H9 (cell line): Measurements from ENCODE around the gene BOD1L1. TPM values are rescaled to one million over a fixed set of nuclear protein-coding genes. Genes with fewer than 3 reads are reported as not detected.

Experiments used
- DNase-seq: peaks from one replicate; pipeline ENCODE4 v3.0.0-alpha.2; 2017
- H2AFZ ChIP-seq: one replicate; pipeline ENCODE4 v1.6.1; 2013; ENCODE audit warnings: mild to moderate bottlenecking, low read length, control low read depth, moderate library complexity
- H2AK5ac ChIP-seq: 2 replicates; pipeline ENCODE4 v1.6.1; 2013; ENCODE audit warnings: low read length, control low read depth, mixed read lengths; ENCODE audit not compliant: insufficient read length
- H2BK120ac ChIP-seq: one replicate; pipeline ENCODE4 v1.6.1; 2013; ENCODE audit warnings: low read depth, mild to moderate bottlenecking, low read length, control low read depth, inconsistent platforms; ENCODE audit not compliant: poor library complexity, severe bottlenecking
- H2BK12ac ChIP-seq: 2 replicates; pipeline ENCODE4 v1.6.1; 2013; ENCODE audit warnings: low read length, control low read depth, mixed read lengths, low read depth; ENCODE audit not compliant: insufficient read length
- H2BK15ac ChIP-seq: 2 replicates; pipeline ENCODE4 v1.6.1; 2013; ENCODE audit warnings: low read depth, low read length, control low read depth
- H2BK20ac ChIP-seq: one replicate; pipeline ENCODE4 v1.6.1; 2013; ENCODE audit warnings: low read depth, mild to moderate bottlenecking, low read length, control low read depth, inconsistent platforms; ENCODE audit not compliant: poor library complexity, severe bottlenecking
- H2BK5ac ChIP-seq: 2 replicates; pipeline ENCODE4 v1.6.1; 2013; ENCODE audit warnings: low read length, control low read depth, mixed read lengths; ENCODE audit not compliant: insufficient read length
- H3K14ac ChIP-seq: 2 replicates; pipeline ENCODE4 v1.6.1; 2013; ENCODE audit warnings: low read length, control low read depth; ENCODE audit not compliant: insufficient read depth
- H3K18ac ChIP-seq: 2 replicates; pipeline ENCODE4 v1.6.1; 2013; ENCODE audit warnings: low read depth, mild to moderate bottlenecking, mixed read lengths, low read length, control low read depth; ENCODE audit not compliant: insufficient read length
- H3K23ac ChIP-seq: 2 replicates; pipeline ENCODE4 v1.6.1; 2013; ENCODE audit warnings: low read length, control low read depth, mixed read lengths, low read depth; ENCODE audit not compliant: insufficient read length
- H3K23me2 ChIP-seq: 2 replicates; pipeline ENCODE4 v1.6.1; 2013; ENCODE audit warnings: low read depth, mild to moderate bottlenecking, mixed read lengths, low read length, control low read depth; ENCODE audit not compliant: insufficient read length, poor library complexity, severe bottlenecking
- H3K27ac ChIP-seq: 2 replicates; pipeline ENCODE4 v1.5.1; 2013; ENCODE audit warnings: low read length, control low read depth, mixed read lengths, low read depth; ENCODE audit not compliant: insufficient read length
- H3K27me3 ChIP-seq: 2 replicates; pipeline ENCODE4 v1.6.1; 2013; ENCODE audit warnings: low read length, control low read depth, inconsistent platforms; ENCODE audit not compliant: insufficient read depth
- H3K4ac ChIP-seq: 2 replicates; pipeline ENCODE4 v1.6.1; 2013; ENCODE audit warnings: low read depth, mild to moderate bottlenecking, control low read depth, inconsistent platforms, low read length, moderate library complexity
- H3K4me1 ChIP-seq: 2 replicates; pipeline ENCODE4 v1.6.1; 2013; ENCODE audit warnings: low read length, control low read depth, inconsistent platforms; ENCODE audit not compliant: insufficient read depth
- H3K4me2 ChIP-seq: 2 replicates; pipeline ENCODE4 v1.6.1; 2013; ENCODE audit warnings: low read length, control low read depth, mixed read lengths; ENCODE audit not compliant: insufficient read length, insufficient read depth
- H3K56ac ChIP-seq: 2 replicates; pipeline ENCODE4 v1.6.1; 2013; ENCODE audit warnings: low read depth, mild to moderate bottlenecking, mixed read lengths, low read length, control low read depth; ENCODE audit not compliant: insufficient read length
- H3K79me1 ChIP-seq: 2 replicates; pipeline ENCODE4 v1.6.1; 2013; ENCODE audit warnings: low read depth, mild to moderate bottlenecking, moderate library complexity, low read length, control low read depth, inconsistent platforms; ENCODE audit not compliant: insufficient read depth, poor library complexity, severe bottlenecking
- H3K79me2 ChIP-seq: 2 replicates; pipeline ENCODE4 v1.6.1; 2013; ENCODE audit warnings: low read length, control low read depth, inconsistent platforms; ENCODE audit not compliant: insufficient read depth
- H3K9ac ChIP-seq: 2 replicates; pipeline ENCODE4 v1.6.1; 2013; ENCODE audit warnings: low read length, control low read depth, mixed read lengths; ENCODE audit not compliant: insufficient read length; ENCODE audit errors: extremely low read depth
- H3K9me3 ChIP-seq: one replicate; pipeline ENCODE4 v1.6.1; 2013; ENCODE audit warnings: low read depth, low read length, inconsistent platforms; ENCODE audit not compliant: control insufficient read depth
- H3T11ph ChIP-seq: one replicate; pipeline ENCODE4 v1.6.1; 2013; ENCODE audit warnings: mild to moderate bottlenecking, low read length, control low read depth, inconsistent platforms
- H4K20me1 ChIP-seq: one replicate; pipeline ENCODE4 v1.6.1; 2013; ENCODE audit not compliant: control insufficient read depth, insufficient read length, insufficient read depth
- H4K5ac ChIP-seq: 2 replicates; pipeline ENCODE4 v1.6.1; 2013; ENCODE audit warnings: low read depth, mild to moderate bottlenecking, mixed read lengths, low read length, control low read depth; ENCODE audit not compliant: insufficient read length
- H4K8ac ChIP-seq: replicated peaks from 2 replicates; pipeline ENCODE4 v1.6.1; 2013; ENCODE audit warnings: low read length, control low read depth, mixed read lengths, low read depth; ENCODE audit not compliant: insufficient read length
- H4K91ac ChIP-seq: 2 replicates; pipeline ENCODE4 v1.6.1; 2013; ENCODE audit warnings: low read depth, mild to moderate bottlenecking, moderate library complexity, mixed read lengths, low read length, control low read depth; ENCODE audit not compliant: insufficient read length
- H3K27ac Mint-ChIP-seq, 3 experiments: 2 replicates in 2 of 3; 3 replicates in 1 of 3; pipeline ENCODE4 v1.8.0; 2020 to 2021; ENCODE audit warnings: mixed read lengths in 3 of 3, mild to moderate bottlenecking in 1 of 3, moderate library complexity in 1 of 3
- H3K27me3 Mint-ChIP-seq: 2 replicates; pipeline ENCODE4 v1.8.0; 2021; ENCODE audit warnings: low read depth, mild to moderate bottlenecking, moderate library complexity, mixed read lengths
- H3K36me3 Mint-ChIP-seq, 3 experiments: 2 replicates in 2 of 3; 3 replicates in 1 of 3; pipeline ENCODE4 v1.8.0; 2020 to 2021; ENCODE audit warnings: low read depth in 3 of 3, mixed read lengths in 3 of 3; ENCODE audit not compliant: insufficient read depth in 1 of 3
- H3K4me1 Mint-ChIP-seq, 2 experiments: 2 replicates each; pipeline ENCODE4 v1.8.0; 2020; ENCODE audit warnings: mixed read lengths in 2 of 2
- H3K4me3 Mint-ChIP-seq, 2 experiments: 2 replicates in 1 of 2; 3 replicates in 1 of 2; pipeline ENCODE4 v1.8.0; 2020 to 2021; ENCODE audit warnings: mild to moderate bottlenecking in 2 of 2, mixed read lengths in 2 of 2, moderate library complexity in 1 of 2
- H3K9me3 Mint-ChIP-seq, 2 experiments: 2 replicates in 1 of 2; 3 replicates in 1 of 2; pipeline ENCODE4 v1.8.0; 2020; ENCODE audit warnings: mild to moderate bottlenecking in 2 of 2, mixed read lengths in 2 of 2, moderate library complexity in 1 of 2
- WGBS: extraction: QIAGEN DNeasy Blood & Tissue Kit; methylation state at CpG from one replicate; pipeline ENCODE4 v1.1.7; 2013; ENCODE audit warnings: missing lambda C conversion rate, low lambda C conversion rate, mixed read lengths; ENCODE audit not compliant: insufficient read length; ENCODE audit errors: extremely low coverage; 5-methylcytosine and 5-hydroxymethylcytosine counted together
- total RNA-seq: library from RNA; stranded (reverse); gene quantifications from 2 replicates; pipeline ENCODE4 v1.2.1, GENCODE V29; 2021
- TF ChIP-seq, protein P1 (sequence below): fragments of 200-600 bp; sonication (generic); conservative IDR thresholded peaks from 3 replicates; pipeline ENCODE4 v1.8.0; 2021; ENCODE audit warnings: antibody characterized with exemption, mild to moderate bottlenecking

BOD1L1 gene
- total RNA-seq, 1 experiment from 2014 or later, result 37.8 TPM

DNA sequence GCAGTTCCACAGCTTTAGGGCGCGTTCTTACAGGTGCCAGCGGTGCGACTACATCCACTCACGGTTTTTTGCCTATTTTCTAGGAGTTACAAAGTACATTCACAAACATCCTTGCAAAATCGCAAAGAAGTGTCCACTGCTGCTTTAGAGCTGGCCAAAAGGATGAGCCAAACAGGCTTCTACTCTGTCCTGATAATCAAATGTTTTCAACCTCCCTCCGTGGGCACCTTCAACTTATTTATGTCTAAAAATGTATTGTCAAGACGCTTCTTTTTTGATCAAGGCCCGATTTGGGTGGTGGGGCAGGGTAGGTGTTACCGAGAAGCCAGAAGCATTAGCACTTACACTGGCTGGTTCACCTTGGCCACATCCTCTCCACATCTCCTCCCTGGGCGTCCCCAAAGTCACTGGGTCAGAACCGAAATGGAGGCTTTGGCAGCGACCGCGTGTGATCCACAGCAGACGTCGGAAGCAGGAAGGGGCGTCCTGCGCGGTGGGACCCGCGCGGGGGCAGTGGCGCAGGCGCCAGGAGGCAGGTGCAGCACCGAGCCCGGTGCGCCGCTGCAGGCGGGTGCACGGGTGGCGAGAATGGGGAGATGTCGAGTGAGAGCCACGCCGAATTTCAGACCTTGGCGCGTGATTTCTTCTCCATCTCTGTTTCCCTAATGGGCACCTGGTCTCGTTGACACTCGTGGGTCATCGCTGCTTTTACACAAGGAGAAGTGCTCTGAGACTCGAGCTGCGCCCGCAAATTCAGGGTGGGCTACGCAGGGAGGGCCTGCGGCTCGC is 100.1 kb downstream of the BOD1L1 start:
- no peak overlapping the region for H3K27ac Mint-ChIP-seq
- no peaks in the 10 kb centered on the region for H3K79me1 ChIP-seq
- TF ChIP-seq, protein P1, sequence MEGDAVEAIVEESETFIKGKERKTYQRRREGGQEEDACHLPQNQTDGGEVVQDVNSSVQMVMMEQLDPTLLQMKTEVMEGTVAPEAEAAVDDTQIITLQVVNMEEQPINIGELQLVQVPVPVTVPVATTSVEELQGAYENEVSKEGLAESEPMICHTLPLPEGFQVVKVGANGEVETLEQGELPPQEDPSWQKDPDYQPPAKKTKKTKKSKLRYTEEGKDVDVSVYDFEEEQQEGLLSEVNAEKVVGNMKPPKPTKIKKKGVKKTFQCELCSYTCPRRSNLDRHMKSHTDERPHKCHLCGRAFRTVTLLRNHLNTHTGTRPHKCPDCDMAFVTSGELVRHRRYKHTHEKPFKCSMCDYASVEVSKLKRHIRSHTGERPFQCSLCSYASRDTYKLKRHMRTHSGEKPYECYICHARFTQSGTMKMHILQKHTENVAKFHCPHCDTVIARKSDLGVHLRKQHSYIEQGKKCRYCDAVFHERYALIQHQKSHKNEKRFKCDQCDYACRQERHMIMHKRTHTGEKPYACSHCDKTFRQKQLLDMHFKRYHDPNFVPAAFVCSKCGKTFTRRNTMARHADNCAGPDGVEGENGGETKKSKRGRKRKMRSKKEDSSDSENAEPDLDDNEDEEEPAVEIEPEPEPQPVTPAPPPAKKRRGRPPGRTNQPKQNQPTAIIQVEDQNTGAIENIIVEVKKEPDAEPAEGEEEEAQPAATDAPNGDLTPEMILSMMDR, result no peak

More for the DNA sequence above, 100.1 kb downstream of the BOD1L1 start:
- H2BK12ac ChIP-seq, result no peak overlapping the region
- H2BK20ac ChIP-seq, result no peak overlapping the region
- WGBS, result no CpG with 5 or more reads among the region's 46 CpGs
- H3K4me2 ChIP-seq, result peak overlapping the region; percentile 46
- peaks cover 10 to 15% of the 10 kb centered on the region in 2 experiments for H3K9me3 Mint-ChIP-seq
- peaks cover 8% of the 10 kb centered on the region for H3K9me3 ChIP-seq
- H2BK120ac ChIP-seq, result no peak overlapping the region
- no peak overlapping the region for H4K91ac ChIP-seq
- H3K14ac ChIP-seq, result no peak overlapping the region
- H4K8ac ChIP-seq, result no peak overlapping the region
- no peak overlapping the region for H3K18ac ChIP-seq
- H3K4me3 Mint-ChIP-seq, result peak overlapping the region in 1 of 2 experiments; percentile 60; a peak in 1 of 5 replicates
- H2BK15ac ChIP-seq, result no peak overlapping the region
- no peak for DNase-seq
- no peak overlapping the region for H3K23ac ChIP-seq
- H3K36me3 Mint-ChIP-seq, result peaks cover 11 to 13% (median 12%) of the 10 kb centered on the region in 3 experiments
- H4K5ac ChIP-seq, result no peak overlapping the region
- H3K4me1 Mint-ChIP-seq, result peaks cover 35 to 48% of the 10 kb centered on the region in 2 experiments
- peaks cover 90% of the 10 kb centered on the region for H3K27me3 ChIP-seq
- peaks cover 14% of the 10 kb centered on the region for H3K23me2 ChIP-seq
- peaks cover 99% of the 10 kb centered on the region for H3K27me3 Mint-ChIP-seq
- H3K4me1 ChIP-seq, result no peaks in the 10 kb centered on the region; the same call in 1 of the 2 replicates
- H2BK5ac ChIP-seq, result no peak overlapping the region
- H3K79me2 ChIP-seq, result no peaks in the 10 kb centered on the region
- H2AFZ ChIP-seq, result no peak overlapping the region
- H3T11ph ChIP-seq, result no peak overlapping the region
- no peaks in the 10 kb centered on the region for H4K20me1 ChIP-seq
- no peak overlapping the region for H2AK5ac ChIP-seq
- no peak overlapping the region for H3K4ac ChIP-seq
- H3K27ac ChIP-seq, result no peak overlapping the region
- H3K56ac ChIP-seq, result no peak overlapping the region
- H3K9ac ChIP-seq, result no peak overlapping the region
